GM12878 (cell line): ENCODE measurements around the gene DUS2.

Source experiments
- FOS ChIP-seq: IDR thresholded peaks from 3 replicates; pipeline ENCODE4 v1.6.1; 2011; ENCODE audit warnings: borderline replicate concordance; ENCODE audit not compliant: insufficient read length; ENCODE audit errors: extremely low read depth
- JUND ChIP-seq: IDR thresholded peaks from 2 replicates; pipeline ENCODE4 v1.6.1; 2012; ENCODE audit warnings: low read depth, mild to moderate bottlenecking, low read length, improper control_type of control experiment, moderate library complexity
- POLR2A ChIP-seq: IDR thresholded peaks from 2 replicates; pipeline ENCODE4 v1.6.1; 2011; ENCODE audit warnings: low read depth, mild to moderate bottlenecking, low read length
- RAD21 ChIP-seq: IDR thresholded peaks from 2 replicates; pipeline ENCODE4 v1.6.1; 2011; ENCODE audit warnings: mild to moderate bottlenecking, low read depth, low read length, moderate library complexity; ENCODE audit not compliant: insufficient read depth
- TAF1 ChIP-seq: IDR thresholded peaks from 2 replicates; pipeline ENCODE4 v1.6.1; 2011; ENCODE audit warnings: mild to moderate bottlenecking, low read depth, low read length, borderline replicate concordance
- YY1 ChIP-seq: IDR thresholded peaks from 2 replicates; pipeline ENCODE4 v1.6.1; 2011; ENCODE audit warnings: low read depth, mild to moderate bottlenecking, low read length
- ZSCAN29 ChIP-seq: fragments of 450-650 bp; IDR thresholded peaks from 2 replicates; pipeline ENCODE4 v1.6.1; 2017; ENCODE audit warnings: mild to moderate bottlenecking, moderate library complexity
- TF ChIP-seq, protein P1 (sequence below), 3 experiments: IDR thresholded peaks in 2 of 3; conservative IDR thresholded peaks in 1 of 3; 2 replicates each; pipeline ENCODE4 v1.5.1; 2011; ENCODE audit warnings: low read depth in 3 of 3, low read length in 3 of 3, mild to moderate bottlenecking in 3 of 3, control low read depth in 2 of 3, moderate library complexity in 2 of 3, inconsistent platforms in 1 of 3, mixed read lengths in 1 of 3; ENCODE audit not compliant: control insufficient read depth in 2 of 3, insufficient read depth in 1 of 3; ENCODE audit errors: extremely low read depth in 1 of 3
- TF ChIP-seq, protein P2 (sequence below): fragments of 450-650 bp; IDR thresholded peaks from 2 replicates; pipeline ENCODE4 v1.6.1; 2017; ENCODE audit warnings: mild to moderate bottlenecking
- TF ChIP-seq, protein P3 (sequence below): IDR thresholded peaks from 2 replicates; pipeline ENCODE4 v1.6.1; 2011; ENCODE audit warnings: mild to moderate bottlenecking, low read depth, low read length, moderate library complexity; ENCODE audit not compliant: insufficient replicate concordance

DNA sequence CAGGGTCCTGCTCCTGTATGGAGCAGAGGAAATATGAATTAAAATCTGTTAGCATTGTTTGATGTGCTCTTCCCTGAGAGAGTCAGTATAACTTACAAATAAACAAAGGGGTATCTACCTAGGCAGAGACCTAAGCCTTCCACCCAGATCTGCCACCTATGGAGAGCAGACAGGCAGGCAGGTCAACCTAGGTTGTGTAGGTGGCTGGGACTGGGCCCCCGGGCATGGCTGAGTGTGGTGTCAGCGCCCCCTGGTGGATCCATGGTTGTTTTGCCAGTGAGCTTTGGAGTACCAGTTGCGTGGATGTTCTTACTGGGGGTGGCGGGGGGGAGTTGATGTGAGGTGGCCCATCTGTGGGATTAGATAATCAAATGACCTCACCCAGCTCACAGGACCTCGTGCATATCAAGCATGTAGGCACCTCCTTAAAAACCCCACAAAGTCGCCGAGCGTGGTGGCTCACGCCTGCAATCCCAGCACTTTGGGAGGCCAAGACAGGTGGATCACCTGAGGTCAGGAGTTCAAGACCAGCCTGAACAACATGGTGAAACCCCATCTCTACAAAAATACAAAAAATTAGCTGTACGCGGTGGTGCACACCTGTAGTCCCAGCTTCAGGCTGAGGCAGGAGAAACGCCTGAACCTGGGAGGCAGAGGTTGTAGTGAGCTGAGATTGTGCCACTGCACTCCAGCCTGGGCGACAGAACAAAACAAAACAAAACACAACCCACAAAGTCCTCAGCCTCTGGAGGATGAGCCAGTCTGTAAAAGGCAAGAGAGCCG is 17.6 kb downstream of the DUS2 start:
- TF ChIP-seq, protein P1, sequence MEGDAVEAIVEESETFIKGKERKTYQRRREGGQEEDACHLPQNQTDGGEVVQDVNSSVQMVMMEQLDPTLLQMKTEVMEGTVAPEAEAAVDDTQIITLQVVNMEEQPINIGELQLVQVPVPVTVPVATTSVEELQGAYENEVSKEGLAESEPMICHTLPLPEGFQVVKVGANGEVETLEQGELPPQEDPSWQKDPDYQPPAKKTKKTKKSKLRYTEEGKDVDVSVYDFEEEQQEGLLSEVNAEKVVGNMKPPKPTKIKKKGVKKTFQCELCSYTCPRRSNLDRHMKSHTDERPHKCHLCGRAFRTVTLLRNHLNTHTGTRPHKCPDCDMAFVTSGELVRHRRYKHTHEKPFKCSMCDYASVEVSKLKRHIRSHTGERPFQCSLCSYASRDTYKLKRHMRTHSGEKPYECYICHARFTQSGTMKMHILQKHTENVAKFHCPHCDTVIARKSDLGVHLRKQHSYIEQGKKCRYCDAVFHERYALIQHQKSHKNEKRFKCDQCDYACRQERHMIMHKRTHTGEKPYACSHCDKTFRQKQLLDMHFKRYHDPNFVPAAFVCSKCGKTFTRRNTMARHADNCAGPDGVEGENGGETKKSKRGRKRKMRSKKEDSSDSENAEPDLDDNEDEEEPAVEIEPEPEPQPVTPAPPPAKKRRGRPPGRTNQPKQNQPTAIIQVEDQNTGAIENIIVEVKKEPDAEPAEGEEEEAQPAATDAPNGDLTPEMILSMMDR (IDR thresholded peaks at IDR 0.05 in 2 of 3, conservative IDR thresholded peaks at IDR 0.05 in 1 of 3; ENCODE audit: control insufficient read depth in 2 of 3, extremely low read depth in 1 of 3, insufficient read depth in 1 of 3, low read depth in 3 of 3, low read length in 3 of 3) = peak; percentile 87 to 96 (median 93)
- TF ChIP-seq YY1 (peak; percentile 73), TAF1 (no peak), RAD21 (peak; percentile 95), POLR2A (no peak), JUND (no peak), ZSCAN29 (no peak), FOS (no peak)
- TF ChIP-seq, protein P2, sequence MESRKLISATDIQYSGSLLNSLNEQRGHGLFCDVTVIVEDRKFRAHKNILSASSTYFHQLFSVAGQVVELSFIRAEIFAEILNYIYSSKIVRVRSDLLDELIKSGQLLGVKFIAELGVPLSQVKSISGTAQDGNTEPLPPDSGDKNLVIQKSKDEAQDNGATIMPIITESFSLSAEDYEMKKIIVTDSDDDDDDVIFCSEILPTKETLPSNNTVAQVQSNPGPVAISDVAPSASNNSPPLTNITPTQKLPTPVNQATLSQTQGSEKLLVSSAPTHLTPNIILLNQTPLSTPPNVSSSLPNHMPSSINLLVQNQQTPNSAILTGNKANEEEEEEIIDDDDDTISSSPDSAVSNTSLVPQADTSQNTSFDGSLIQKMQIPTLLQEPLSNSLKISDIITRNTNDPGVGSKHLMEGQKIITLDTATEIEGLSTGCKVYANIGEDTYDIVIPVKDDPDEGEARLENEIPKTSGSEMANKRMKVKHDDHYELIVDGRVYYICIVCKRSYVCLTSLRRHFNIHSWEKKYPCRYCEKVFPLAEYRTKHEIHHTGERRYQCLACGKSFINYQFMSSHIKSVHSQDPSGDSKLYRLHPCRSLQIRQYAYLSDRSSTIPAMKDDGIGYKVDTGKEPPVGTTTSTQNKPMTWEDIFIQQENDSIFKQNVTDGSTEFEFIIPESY = no peak
- TF ChIP-seq, protein P3, sequence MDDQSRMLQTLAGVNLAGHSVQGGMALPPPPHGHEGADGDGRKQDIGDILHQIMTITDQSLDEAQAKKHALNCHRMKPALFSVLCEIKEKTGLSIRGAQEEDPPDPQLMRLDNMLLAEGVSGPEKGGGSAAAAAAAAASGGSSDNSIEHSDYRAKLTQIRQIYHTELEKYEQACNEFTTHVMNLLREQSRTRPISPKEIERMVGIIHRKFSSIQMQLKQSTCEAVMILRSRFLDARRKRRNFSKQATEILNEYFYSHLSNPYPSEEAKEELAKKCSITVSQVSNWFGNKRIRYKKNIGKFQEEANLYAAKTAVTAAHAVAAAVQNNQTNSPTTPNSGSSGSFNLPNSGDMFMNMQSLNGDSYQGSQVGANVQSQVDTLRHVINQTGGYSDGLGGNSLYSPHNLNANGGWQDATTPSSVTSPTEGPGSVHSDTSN = no peak
